Measurements from ENCODE around the gene PTPRM.

- TF ChIP-seq CTCF (IDR thresholded peaks at IDR 0.05; ENCODE audit: low read depth, low read length, missing input control) = no peak
- no peak for TF ChIP-seq RAD21 (IDR thresholded peaks at IDR 0.05)
- TF ChIP-seq GABPA (IDR thresholded peaks at IDR 0.05 in 1 of 2, conservative IDR thresholded peaks at IDR 0.05 in 1 of 2) = no peak
- TF ChIP-seq ZBTB33 (IDR thresholded peaks at IDR 0.05) = no peak
- no peak for TF ChIP-seq TAF1 (conservative IDR thresholded peaks at IDR 0.05)
- no peak for TF ChIP-seq MAX (IDR thresholded peaks at IDR 0.05)
- no peak for TF ChIP-seq REST (IDR thresholded peaks at IDR 0.05)
- TF ChIP-seq RXRA (IDR thresholded peaks at IDR 0.05) = no peak
- no peak for TF ChIP-seq YY1 (IDR thresholded peaks at IDR 0.05)
- TF ChIP-seq EGR1 (IDR thresholded peaks at IDR 0.05; ENCODE audit: low read depth in 2 of 2) = no peak
- TF ChIP-seq FOXA1 (IDR thresholded peaks at IDR 0.05) = no peak
- no peak for TF ChIP-seq ATF3 (IDR thresholded peaks at IDR 0.05)
- TF ChIP-seq HNF4A (conservative IDR thresholded peaks at IDR 0.05) = no peak
Measured at GRCh38 chr18:7532942-7533341, 34.2 kb upstream of the PTPRM start.
